Measurements from ENCODE around the gene SZT2. TPM values are rescaled to one million over a fixed set of nuclear protein-coding genes. Genes with fewer than 3 reads are reported as not detected.
A peak's percentile ranks its signal among the peaks of the same experiment; 100 is the strongest.

SZT2 gene
- total and polyA plus RNA-seq, 2 of the 13 experiments (the other 11 are each of a cell fraction or from before 2014, with no cell fraction given), result 8.0 to 8.8 TPM

GRCh38 chr1:43452789-43453441 is 63.2 kb downstream of the SZT2 start (continued):
- TF ChIP-seq ZNF101 (CRISPR knock-in tag; IDR thresholded peaks at IDR 0.05; ENCODE audit: borderline replicate concordance, low read depth) (no peak), ZSCAN21 (CRISPR knock-in tag; IDR thresholded peaks at IDR 0.05; ENCODE audit: borderline replicate concordance) (no peak), ZSCAN30 (CRISPR knock-in tag; IDR thresholded peaks at IDR 0.05) (no peak), HOXA5 (CRISPR knock-in tag; IDR thresholded peaks at IDR 0.05) (no peak), ISX (CRISPR knock-in tag; conservative IDR thresholded peaks at IDR 0.05) (no peak)

- no TSS peak for BruUV-seq (replicated peaks)
- FAIRE-seq (no peak), ATAC-seq (no peak), DNase-seq (ENCODE audit: low spot score) (no peak)
- Histone ChIP-seq H3K9me3 (ENCODE audit: low read length) (no peaks in the 10 kb centered on the region), H3K27ac (ENCODE audit: extremely low read length, insufficient read depth, low read length) (no peak within 1 kb of the TSS), H2AFZ (ENCODE audit: low read length) (no peak within 1 kb of the TSS), H3K36me3 (replicated peaks in 1 of 2; ENCODE audit: control insufficient read depth in 1 of 2, insufficient read depth in 2 of 2, low read length in 2 of 2) (peaks cover 2 to 7% of the 10 kb centered on the region in 2 experiments; a peak in 2 of 5 replicates), H3K4me1 (ENCODE audit: insufficient read depth, low read length) (no peaks in the 10 kb centered on the region), H3K4me3 (replicated peaks in 1 of 3; ENCODE audit: insufficient read depth in 1 of 3, low read depth in 2 of 3, low read length in 3 of 3) (no peak within 1 kb of the TSS), H3K4me2 (ENCODE audit: low read depth, low read length) (no peak within 1 kb of the TSS), H4K20me1 (ENCODE audit: insufficient read depth, low read length) (no peaks in the 10 kb centered on the region), H3K27me3 (ENCODE audit: control insufficient read depth in 1 of 2, insufficient read depth in 2 of 2, low read length in 2 of 2) (no peaks in the 10 kb centered on the region), H3K79me2 (ENCODE audit: insufficient read depth, low read length) (no peaks in the 10 kb centered on the region), H3K9ac (ENCODE audit: insufficient read depth, low read depth, low read length) (no peak within 1 kb of the TSS)
- 94% methylated on average over 84 of the region's 87 CpGs for WGBS (ENCODE audit: low lambda C conversion rate)
- intact Hi-C loops (cut with micrococcal nuclease; ENCODE audit: unreplicated experiment), result no loop called here
- ChIA-PET POLR2A (no interaction called here), CTCF (ENCODE audit: low intra/inter-chr PET ratio, low total read pairs) (no interaction called here)
- in situ Hi-C loops (cut with HindIII; ENCODE audit: extremely low pct_ligation_motif_present, low pct_unique_long_range_greater_than_20kb), result no loop called here
- TF ChIP-seq RELA (CRISPR knock-in tag; IDR thresholded peaks at IDR 0.05) (no peak), AGO2 (optimal IDR thresholded peaks at IDR 0.05; ENCODE audit: low read depth, low read length) (peak; percentile 23)
Observed at GRCh38 chr1:43453442-43454269, 64.0 kb downstream of the SZT2 start, which contains the start of gene HYI. HYI (minus strand) TSS chr1:43453931; CDS start chr1:43453793, 138 bp downstream.
